Measurements from ENCODE around the gene RWDD1. TPM values are rescaled to one million over a fixed set of nuclear protein-coding genes. Genes with fewer than 3 reads are reported as not detected.

RWDD1 gene
- polyA plus RNA-seq, 1 donor = 48.6 TPM

DNA sequence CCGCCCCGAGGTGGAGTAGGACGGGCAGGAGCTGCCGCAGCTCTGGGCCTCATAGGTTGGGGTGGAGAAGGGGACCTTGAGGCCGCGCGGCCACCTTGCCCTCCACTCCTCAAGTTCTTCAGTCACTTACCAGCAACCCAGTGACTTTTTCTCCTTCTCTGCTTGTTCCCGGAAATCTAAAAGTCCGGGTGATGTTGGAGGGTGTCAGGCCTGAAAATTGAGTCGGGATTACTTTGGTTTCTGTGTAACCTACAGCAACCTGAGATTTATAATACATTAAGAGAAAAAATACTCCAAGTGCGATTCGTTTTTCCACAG, 338 bp downstream of the RWDD1 start:
- 0% methylated on average over 3 of the region's 12 CpGs for WGBS (ENCODE audit: insufficient coverage, low lambda C conversion rate)
- H3K4me3 ChIP-seq (ENCODE audit: low read length) = peak overlapping the region; percentile 97
- H3K27me3 ChIP-seq (ENCODE audit: control insufficient read depth, insufficient read depth, low read length) = no peaks in the 10 kb centered on the region
- no peaks in the 10 kb centered on the region for H3K4me1 ChIP-seq (ENCODE audit: control insufficient read depth, insufficient read depth, low read length)
- DNase-seq = no peak
- H3K36me3 ChIP-seq (ENCODE audit: control insufficient read depth, insufficient read depth, low read length) = peaks cover 20% of the 10 kb centered on the region
- no peaks in the 10 kb centered on the region for H3K9me3 ChIP-seq (ENCODE audit: control insufficient read depth, low read depth, low read length)
- peak overlapping the region; percentile 91 for H3K27ac ChIP-seq (ENCODE audit: low read length)

DNA sequence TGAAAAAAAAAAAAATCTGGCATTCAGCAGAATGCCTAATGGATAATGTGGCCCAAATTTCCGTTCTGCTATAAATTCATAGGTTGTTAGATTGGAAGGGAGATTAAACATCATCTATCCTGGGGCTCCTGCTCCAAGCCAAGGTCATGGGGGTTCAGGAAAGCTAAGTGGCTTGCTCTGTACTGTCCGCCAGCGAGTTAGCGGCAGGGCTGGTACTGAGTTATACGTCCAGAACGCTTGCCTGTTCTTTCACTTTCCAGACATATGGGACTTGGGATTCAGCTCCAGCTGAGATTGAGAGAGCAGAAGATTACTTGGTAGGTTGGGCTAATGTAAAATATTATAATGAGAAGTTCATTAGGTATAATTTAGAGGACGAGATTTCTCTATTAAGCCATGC, 858 bp downstream of the RWDD1 start:
- peak; percentile 20 to 67 for DNase-seq

DNA sequence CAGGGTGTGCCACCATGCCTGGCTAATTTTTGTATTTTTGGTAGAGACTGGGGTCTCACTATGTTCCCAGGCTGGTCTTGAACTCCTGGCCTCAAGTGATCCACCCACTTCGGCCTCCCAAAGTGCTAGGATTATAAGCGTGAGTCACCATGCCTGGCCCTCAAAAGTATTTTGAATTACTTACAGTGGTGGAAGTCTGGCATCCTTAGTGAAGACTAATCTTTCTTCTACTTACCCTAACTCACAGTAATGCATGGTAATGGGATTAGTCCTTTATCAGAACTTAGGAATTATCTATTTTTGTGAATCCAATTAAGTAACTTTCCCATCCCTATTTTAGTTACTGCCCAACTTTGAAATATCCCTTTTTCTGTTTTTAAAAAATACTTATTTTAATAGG, 3.9 kb downstream of the RWDD1 start:
- 100% methylated on average over 2 of the region's 2 CpGs for WGBS (ENCODE audit: insufficient coverage, low lambda C conversion rate)
- Histone ChIP-seq H3K27me3 (ENCODE audit: control insufficient read depth, insufficient read depth, low read length) (no peaks in the 10 kb centered on the region), H3K9me3 (ENCODE audit: control insufficient read depth, low read depth, low read length) (no peaks in the 10 kb centered on the region), H3K4me3 (ENCODE audit: low read length) (no peak overlapping the region), H3K4me1 (ENCODE audit: control insufficient read depth, insufficient read depth, low read length) (no peaks in the 10 kb centered on the region), H3K27ac (ENCODE audit: low read length) (no peak overlapping the region), H3K36me3 (ENCODE audit: control insufficient read depth, insufficient read depth, low read length) (peaks cover 26% of the 10 kb centered on the region)
- no peak for DNase-seq

More for the DNA sequence above, 858 bp downstream of the RWDD1 start:
- Histone ChIP-seq H3K27me3 (ENCODE audit: control insufficient read depth, insufficient read depth, low read length) (no peaks in the 10 kb centered on the region), H3K9me3 (ENCODE audit: control insufficient read depth, low read depth, low read length) (no peaks in the 10 kb centered on the region), H3K4me3 (ENCODE audit: low read length) (peak overlapping the region; percentile 97), H3K27ac (ENCODE audit: low read length) (peak overlapping the region; percentile 91), H3K4me1 (ENCODE audit: control insufficient read depth, insufficient read depth, low read length) (no peaks in the 10 kb centered on the region), H3K36me3 (ENCODE audit: control insufficient read depth, insufficient read depth, low read length) (peaks cover 25% of the 10 kb centered on the region)
- 29% methylated on average over 1 of the region's 7 CpGs for WGBS (ENCODE audit: insufficient coverage, low lambda C conversion rate)

DNA sequence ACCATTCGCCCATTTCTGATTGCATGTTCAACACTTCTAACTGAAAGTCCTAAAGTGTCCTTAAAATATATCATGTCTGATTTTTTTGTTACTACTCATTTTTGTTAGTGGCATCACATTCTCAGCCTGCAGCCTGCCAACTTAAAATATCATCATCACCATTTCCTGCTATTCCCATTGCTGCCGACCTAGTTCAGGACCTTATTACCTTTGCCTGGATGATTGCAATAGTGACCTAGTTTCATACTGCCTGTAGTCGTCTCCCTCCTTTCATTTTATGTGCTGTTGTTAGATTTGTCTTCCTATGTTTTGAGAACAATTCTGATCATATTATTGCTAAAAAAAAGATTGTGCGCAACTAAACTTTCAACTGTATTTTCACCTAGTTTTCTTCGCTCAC, 6.2 kb downstream of the RWDD1 start:
- no peaks in the 10 kb centered on the region for H3K4me1 ChIP-seq (ENCODE audit: control insufficient read depth, insufficient read depth, low read length)
- H3K4me3 ChIP-seq (ENCODE audit: low read length) = no peak overlapping the region
- H3K27ac ChIP-seq (ENCODE audit: low read length) = no peak overlapping the region
- no peaks in the 10 kb centered on the region for H3K9me3 ChIP-seq (ENCODE audit: control insufficient read depth, low read depth, low read length)
- DNase-seq = no peak
- WGBS (ENCODE audit: insufficient coverage, low lambda C conversion rate) = 67% methylated on average over 4 of the region's 5 CpGs
- peaks cover 28% of the 10 kb centered on the region for H3K36me3 ChIP-seq (ENCODE audit: control insufficient read depth, insufficient read depth, low read length)
- H3K27me3 ChIP-seq (ENCODE audit: control insufficient read depth, insufficient read depth, low read length) = no peaks in the 10 kb centered on the region

DNA sequence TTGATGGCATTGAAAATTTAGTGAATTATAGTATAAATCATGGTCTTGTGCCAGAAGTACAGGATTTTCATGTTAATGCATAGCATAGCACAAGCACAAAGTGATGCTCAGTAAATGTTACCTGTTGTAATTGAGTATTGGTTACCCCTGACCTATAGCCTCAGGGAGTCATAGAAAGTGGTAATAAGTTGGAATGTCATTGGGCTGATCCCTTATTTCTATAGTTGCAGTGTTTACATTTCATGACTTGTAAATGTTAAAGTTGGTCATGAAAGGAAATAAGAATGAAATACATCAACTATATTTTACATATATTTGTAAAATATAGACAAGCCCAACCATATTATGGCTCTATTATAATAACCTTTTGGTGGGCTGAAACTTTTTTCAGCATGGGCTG, 7.0 kb downstream of the RWDD1 start:
- Histone ChIP-seq H3K4me1 (ENCODE audit: control insufficient read depth, insufficient read depth, low read length) (no peaks in the 10 kb centered on the region), H3K4me3 (ENCODE audit: low read length) (no peak overlapping the region), H3K9me3 (ENCODE audit: control insufficient read depth, low read depth, low read length) (no peaks in the 10 kb centered on the region), H3K36me3 (ENCODE audit: control insufficient read depth, insufficient read depth, low read length) (peaks cover 31% of the 10 kb centered on the region), H3K27ac (ENCODE audit: low read length) (no peak overlapping the region), H3K27me3 (ENCODE audit: control insufficient read depth, insufficient read depth, low read length) (no peaks in the 10 kb centered on the region)
- DNase-seq = no peak

DNA sequence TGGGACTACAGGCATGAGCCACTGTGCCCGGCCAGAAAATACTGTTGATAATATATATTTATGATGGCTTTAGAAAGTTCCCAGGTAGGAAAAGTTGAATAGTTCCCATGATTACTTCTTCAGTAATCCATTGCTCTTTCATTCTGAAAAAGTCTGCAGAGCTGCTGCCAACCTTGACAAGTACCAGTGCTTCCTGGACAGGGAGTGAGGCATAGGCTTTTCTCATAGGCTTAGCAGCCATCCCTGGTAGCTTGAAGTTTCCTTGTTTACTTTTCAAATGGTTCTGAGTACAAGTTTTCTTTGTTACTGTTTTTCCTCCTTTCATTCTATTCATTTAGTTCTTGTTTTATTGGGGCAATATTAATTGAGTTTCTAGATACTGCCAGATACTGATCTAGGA, 7.8 kb downstream of the RWDD1 start:
- peaks cover 29% of the 10 kb centered on the region for H3K36me3 ChIP-seq (ENCODE audit: control insufficient read depth, insufficient read depth, low read length)
- H3K27me3 ChIP-seq (ENCODE audit: control insufficient read depth, insufficient read depth, low read length) = no peaks in the 10 kb centered on the region
- WGBS (ENCODE audit: insufficient coverage, low lambda C conversion rate) = no CpG with 5 or more reads among the region's 1 CpG
- no peak overlapping the region for H3K27ac ChIP-seq (ENCODE audit: low read length)
- H3K4me3 ChIP-seq (ENCODE audit: low read length) = no peak overlapping the region
- no peak for DNase-seq
- H3K9me3 ChIP-seq (ENCODE audit: control insufficient read depth, low read depth, low read length) = no peaks in the 10 kb centered on the region
- no peaks in the 10 kb centered on the region for H3K4me1 ChIP-seq (ENCODE audit: control insufficient read depth, insufficient read depth, low read length)

DNA sequence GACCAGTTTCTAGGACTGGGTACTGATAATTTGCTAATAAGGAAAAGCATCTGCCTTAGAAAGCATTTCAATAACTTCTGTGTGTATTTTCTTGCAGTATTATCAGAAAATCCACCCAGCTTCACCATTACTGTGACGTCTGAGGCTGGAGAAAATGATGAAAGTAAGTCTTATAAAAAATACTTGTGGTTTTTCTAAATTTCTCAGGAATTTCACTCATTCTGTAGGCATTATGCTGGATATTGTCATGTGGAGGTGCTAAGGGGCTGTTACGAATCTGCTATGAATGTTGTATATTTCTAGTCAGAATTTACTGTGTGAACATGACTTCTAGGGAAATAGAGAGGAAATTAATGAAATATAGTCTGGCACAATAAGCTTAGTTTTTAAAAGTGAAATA, 8.9 kb downstream of the RWDD1 start:
- Histone ChIP-seq H3K27ac (ENCODE audit: low read length) (no peak overlapping the region), H3K4me3 (ENCODE audit: low read length) (no peak overlapping the region), H3K36me3 (ENCODE audit: control insufficient read depth, insufficient read depth, low read length) (peaks cover 27% of the 10 kb centered on the region), H3K27me3 (ENCODE audit: control insufficient read depth, insufficient read depth, low read length) (no peaks in the 10 kb centered on the region), H3K9me3 (ENCODE audit: control insufficient read depth, low read depth, low read length) (no peaks in the 10 kb centered on the region), H3K4me1 (ENCODE audit: control insufficient read depth, insufficient read depth, low read length) (no peaks in the 10 kb centered on the region)
- DNase-seq = no peak
- WGBS (ENCODE audit: insufficient coverage, low lambda C conversion rate) = 90% methylated on average over 2 of the region's 2 CpGs

DNA sequence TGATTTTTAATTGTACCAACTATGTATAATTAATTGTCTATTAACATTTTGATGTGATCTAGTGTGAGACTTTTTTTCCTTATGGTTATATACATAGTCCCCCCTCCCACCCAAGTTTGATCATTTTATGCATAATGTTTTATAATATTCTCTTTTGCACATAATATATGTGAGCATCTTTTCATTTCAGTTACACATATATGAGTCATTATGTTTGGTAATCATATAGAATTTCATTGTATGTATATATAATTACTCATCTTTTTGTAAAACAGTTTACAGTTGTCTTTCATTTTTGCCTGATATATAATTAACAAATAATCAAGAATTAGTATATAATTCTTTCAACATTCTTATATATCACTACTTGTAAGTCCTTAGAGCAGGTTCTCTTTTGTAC, 15.0 kb downstream of the RWDD1 start:
- H3K27ac ChIP-seq (ENCODE audit: low read length) = no peak overlapping the region
- no peaks in the 10 kb centered on the region for H3K9me3 ChIP-seq (ENCODE audit: control insufficient read depth, low read depth, low read length)
- no peaks in the 10 kb centered on the region for H3K4me1 ChIP-seq (ENCODE audit: control insufficient read depth, insufficient read depth, low read length)
- no peak for DNase-seq
- H3K4me3 ChIP-seq (ENCODE audit: low read length) = no peak overlapping the region
- H3K27me3 ChIP-seq (ENCODE audit: control insufficient read depth, insufficient read depth, low read length) = no peaks in the 10 kb centered on the region
- peaks cover 24% of the 10 kb centered on the region for H3K36me3 ChIP-seq (ENCODE audit: control insufficient read depth, insufficient read depth, low read length)

DNA sequence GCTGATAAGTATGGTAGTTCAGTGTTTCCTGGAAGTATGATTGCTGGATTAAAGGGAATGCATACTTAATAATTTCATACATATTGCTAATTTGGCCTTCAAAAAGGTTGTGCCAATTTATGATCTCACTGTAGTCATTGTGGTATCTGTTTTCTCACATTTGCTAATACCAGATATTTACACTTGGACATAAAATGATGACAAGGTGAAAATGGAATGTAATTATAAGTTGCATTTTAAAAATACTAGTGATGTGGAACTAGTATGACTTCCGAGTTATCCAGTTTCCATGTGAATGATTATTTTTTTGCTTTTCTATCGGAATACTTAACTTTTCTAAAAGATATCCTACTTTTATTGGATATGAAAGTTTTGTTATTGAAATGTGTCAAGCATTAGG, 15.4 kb downstream of the RWDD1 start:
- H3K27ac ChIP-seq (ENCODE audit: low read length) = no peak overlapping the region
- peaks cover 28% of the 10 kb centered on the region for H3K36me3 ChIP-seq (ENCODE audit: control insufficient read depth, insufficient read depth, low read length)
- no peak overlapping the region for H3K4me3 ChIP-seq (ENCODE audit: low read length)
- no peaks in the 10 kb centered on the region for H3K9me3 ChIP-seq (ENCODE audit: control insufficient read depth, low read depth, low read length)
- no peaks in the 10 kb centered on the region for H3K27me3 ChIP-seq (ENCODE audit: control insufficient read depth, insufficient read depth, low read length)
- DNase-seq = no peak
- no peaks in the 10 kb centered on the region for H3K4me1 ChIP-seq (ENCODE audit: control insufficient read depth, insufficient read depth, low read length)
- 100% methylated on average over 1 of the region's 2 CpGs for WGBS (ENCODE audit: insufficient coverage, low lambda C conversion rate)

DNA sequence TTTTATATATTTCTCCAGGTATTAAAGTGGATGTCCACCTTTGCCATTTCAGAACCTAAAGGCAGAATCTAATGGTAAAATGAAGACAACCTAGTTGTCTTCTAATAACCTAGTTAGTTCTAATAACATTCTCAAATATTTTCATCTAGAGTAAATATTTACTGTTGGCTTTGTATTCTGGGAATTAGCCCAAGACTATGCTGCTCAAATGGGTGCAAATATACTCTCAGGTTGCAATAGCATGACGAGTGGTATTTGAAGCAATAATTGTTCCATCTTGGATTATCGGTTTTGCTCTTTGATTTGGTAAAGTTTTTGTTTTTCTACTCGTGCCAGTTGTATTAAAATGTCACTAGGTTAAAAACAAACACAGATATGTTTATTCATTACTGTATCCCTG, 23.9 kb downstream of the RWDD1 start:
- Histone ChIP-seq H3K9me3 (ENCODE audit: control insufficient read depth, low read depth, low read length) (no peaks in the 10 kb centered on the region), H3K4me3 (ENCODE audit: low read length) (no peak overlapping the region), H3K4me1 (ENCODE audit: control insufficient read depth, insufficient read depth, low read length) (no peaks in the 10 kb centered on the region), H3K36me3 (ENCODE audit: control insufficient read depth, insufficient read depth, low read length) (peaks cover 30% of the 10 kb centered on the region), H3K27ac (ENCODE audit: low read length) (no peak overlapping the region), H3K27me3 (ENCODE audit: control insufficient read depth, insufficient read depth, low read length) (no peaks in the 10 kb centered on the region)
- no peak for DNase-seq
- 100% methylated on average over 3 of the region's 3 CpGs for WGBS (ENCODE audit: insufficient coverage, low lambda C conversion rate)

DNA sequence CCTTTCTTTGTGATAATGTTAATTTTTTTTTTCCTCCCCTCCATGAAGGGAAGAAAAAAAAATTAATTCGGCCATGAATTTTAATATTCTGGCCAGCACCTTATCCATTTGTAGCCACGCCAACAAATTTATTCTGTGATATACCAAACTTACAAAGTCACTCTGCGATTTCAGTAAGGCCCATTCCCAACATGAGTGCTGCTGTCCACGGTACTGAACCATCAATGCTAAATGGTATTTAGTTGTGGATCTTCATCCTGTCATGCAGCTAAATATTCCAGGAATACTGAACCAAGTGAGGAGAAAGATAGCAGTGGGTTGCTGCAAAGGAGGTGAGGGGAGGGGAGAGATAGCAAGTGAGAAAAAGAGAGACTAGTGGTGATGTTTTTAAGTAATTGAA, 25.5 kb downstream of the RWDD1 start:
- no peaks in the 10 kb centered on the region for H3K9me3 ChIP-seq (ENCODE audit: control insufficient read depth, low read depth, low read length)
- H3K4me1 ChIP-seq (ENCODE audit: control insufficient read depth, insufficient read depth, low read length) = no peaks in the 10 kb centered on the region
- peaks cover 25% of the 10 kb centered on the region for H3K36me3 ChIP-seq (ENCODE audit: control insufficient read depth, insufficient read depth, low read length)
- no peaks in the 10 kb centered on the region for H3K27me3 ChIP-seq (ENCODE audit: control insufficient read depth, insufficient read depth, low read length)
- WGBS (ENCODE audit: insufficient coverage, low lambda C conversion rate) = no CpG with 5 or more reads among the region's 4 CpGs
- H3K4me3 ChIP-seq (ENCODE audit: low read length) = no peak overlapping the region
- no peak overlapping the region for H3K27ac ChIP-seq (ENCODE audit: low read length)
- DNase-seq = no peak

All from large intestine (tissue), 3 donors.